H1 (cell line): ENCODE data around the gene SLIT3. TPM values are rescaled to one million over a fixed set of nuclear protein-coding genes. Genes with fewer than 3 reads are reported as not detected.

Experiments
- CTCF ChIA-PET: fragments of 300-600 bp; sonication (Branson Sonifier 250); formaldehyde crosslinking; loops from one replicate; lab custom pipeline; 2021; ENCODE audit not compliant: partially characterized antibody; lab: Charles Lee
- POLR2A ChIA-PET: fragments of 300-600 bp; sonication (Branson Sonifier 250); formaldehyde crosslinking; loops from one replicate; lab custom pipeline; 2021; ENCODE audit warnings: inconsistent platforms; ENCODE audit not compliant: partially characterized antibody; lab: Charles Lee
- DNase-seq, 2 experiments: peaks; one replicate each; pipeline versions ENCODE4 v3.0.0 to v3.0.0-alpha.2; 2010 to 2022; ENCODE audit warnings: low spot score in 2 of 2, low read depth in 1 of 2, mixed read lengths in 1 of 2
- FAIRE-seq: peaks from 2 replicates; lab custom pipeline; 2011; peaks lifted over from hg19 to GRCh38; lab: Jason Lieb, UNC
- H2AFZ ChIP-seq: 2 replicates; pipeline ENCODE4 v1.8.1; 2012; ENCODE audit warnings: low read length, inconsistent platforms
- H2AK5ac ChIP-seq: 2 replicates; pipeline ENCODE4 v1.6.1; 2013; ENCODE audit warnings: low read depth, low read length
- H2BK120ac ChIP-seq: replicated peaks from 2 replicates; pipeline ENCODE3; 2013; ENCODE audit warnings: low read depth, low read length, inconsistent platforms
- H2BK12ac ChIP-seq: 2 replicates; pipeline ENCODE4 v1.6.1; 2013; ENCODE audit warnings: low read depth, low read length
- H2BK15ac ChIP-seq: 2 replicates; pipeline ENCODE4 v1.6.1; 2013; ENCODE audit warnings: low read length
- H2BK20ac ChIP-seq: 2 replicates; pipeline ENCODE4 v1.6.1; 2013; ENCODE audit warnings: low read length
- H2BK5ac ChIP-seq: 2 replicates; pipeline ENCODE4 v1.6.1; 2013; ENCODE audit warnings: low read depth, low read length
- H3K14ac ChIP-seq: 2 replicates; pipeline ENCODE4 v1.6.1; 2013; ENCODE audit warnings: inconsistent platforms; ENCODE audit not compliant: insufficient read length
- H3K18ac ChIP-seq: 2 replicates; pipeline ENCODE4 v1.6.1; 2013; ENCODE audit warnings: low read length; ENCODE audit errors: extremely low read depth
- H3K23ac ChIP-seq: 2 replicates; pipeline ENCODE4 v1.6.1; 2013; ENCODE audit warnings: inconsistent platforms; ENCODE audit not compliant: insufficient read length
- H3K23me2 ChIP-seq: 2 replicates; pipeline ENCODE4 v1.6.1; 2013; ENCODE audit warnings: low read depth, low read length
- H3K27ac ChIP-seq: 2 replicates; pipeline ENCODE4 v1.6.1; 2011; ENCODE audit warnings: low read depth, low read length, inconsistent platforms
- H3K27me3 ChIP-seq, 4 experiments: replicated peaks in 1 of 4; 1 replicate in 1 of 4; 2 replicates in 3 of 4; pipeline versions ENCODE4 v1.6.1 to v1.8.1; 2011 to 2013; ENCODE audit warnings: low read length in 3 of 4, mild to moderate bottlenecking in 3 of 4, inconsistent platforms in 2 of 4, mixed read lengths in 2 of 4, moderate library complexity in 1 of 4; ENCODE audit not compliant: control insufficient read depth in 3 of 4, insufficient read depth in 3 of 4; ENCODE audit errors: extremely low read depth in 1 of 4
- H3K36me3 ChIP-seq, 4 experiments: 2 replicates each; pipeline versions ENCODE4 v1.6.1 to v1.8.1; 2011 to 2013; ENCODE audit warnings: mild to moderate bottlenecking in 4 of 4, low read length in 3 of 4, moderate library complexity in 2 of 4, control low read depth in 1 of 4, inconsistent platforms in 1 of 4; ENCODE audit not compliant: insufficient read depth in 4 of 4, control insufficient read depth in 2 of 4
- H3K4ac ChIP-seq: replicated peaks from 2 replicates; pipeline ENCODE3; 2013; ENCODE audit warnings: low read length, low read depth, mixed read lengths, inconsistent platforms; ENCODE audit not compliant: insufficient read length
- H3K4me1 ChIP-seq, 4 experiments: replicated peaks in 1 of 4; 1 replicate in 1 of 4; 2 replicates in 3 of 4; pipeline versions ENCODE4 v1.6.1 to v1.8.1; 2011 to 2013; ENCODE audit warnings: low read length in 3 of 4, inconsistent platforms in 2 of 4, mixed read lengths in 1 of 4; ENCODE audit not compliant: insufficient read depth in 4 of 4, control insufficient read depth in 3 of 4
- H3K4me2 ChIP-seq, 2 experiments: 2 replicates each; pipeline versions ENCODE4 v1.6.1 to v1.8.1; 2011 to 2013; ENCODE audit warnings: low read depth in 2 of 2, low read length in 2 of 2, control low read depth in 1 of 2, inconsistent platforms in 1 of 2, mild to moderate bottlenecking in 1 of 2; ENCODE audit not compliant: insufficient read depth in 1 of 2
- H3K4me3 ChIP-seq, 4 experiments: fragments of 200-600, 300-600 bp in 1 of 4; sonication (generic), shearing (Covaris generic), sonication (Bioruptor Twin) in 1 of 4; 2 replicates each; pipeline versions ENCODE4 v1.5.1 to v1.8.1; 2011 to 2016; ENCODE audit warnings: low read length in 4 of 4, low read depth in 3 of 4, control low read depth in 2 of 4, inconsistent platforms in 2 of 4, mild to moderate bottlenecking in 2 of 4, mixed read lengths in 1 of 4, moderate library complexity in 1 of 4; ENCODE audit not compliant: insufficient read depth in 2 of 4; ENCODE audit errors: extremely low read depth in 1 of 4
- H3K56ac ChIP-seq: replicated peaks from 2 replicates; pipeline ENCODE3; 2013; ENCODE audit warnings: low read depth, mild to moderate bottlenecking, mixed read lengths, low read length, inconsistent platforms; ENCODE audit not compliant: insufficient read length
- H3K79me1 ChIP-seq: 2 replicates; pipeline ENCODE4 v1.6.1; 2013; ENCODE audit warnings: low read depth, low read length, control low read depth
- H3K79me2 ChIP-seq, 2 experiments: 2 replicates each; pipeline versions ENCODE4 v1.6.1 to v1.8.1; 2012 to 2013; ENCODE audit warnings: low read length in 2 of 2, mild to moderate bottlenecking in 2 of 2, inconsistent platforms in 1 of 2; ENCODE audit not compliant: insufficient read depth in 2 of 2, control insufficient read depth in 1 of 2
- H3K9ac ChIP-seq, 4 experiments: replicated peaks in 1 of 4; 1 replicate in 1 of 4; 2 replicates in 3 of 4; pipeline versions ENCODE4 v1.6.1 to v1.8.1; 2011 to 2013; ENCODE audit warnings: low read depth in 3 of 4, low read length in 3 of 4, control low read depth in 2 of 4, mild to moderate bottlenecking in 2 of 4, moderate library complexity in 2 of 4, inconsistent platforms in 1 of 4; ENCODE audit errors: extremely low read depth in 1 of 4
- H3K9me3 ChIP-seq, 2 experiments: 2 replicates each; pipeline versions ENCODE4 v1.6.1 to v1.8.1; 2012 to 2013; ENCODE audit warnings: mild to moderate bottlenecking in 2 of 2, moderate library complexity in 2 of 2, control low read depth in 1 of 2, inconsistent platforms in 1 of 2, low read depth in 1 of 2, low read length in 1 of 2, mixed read lengths in 1 of 2; ENCODE audit not compliant: insufficient read depth in 2 of 2
- H4K20me1 ChIP-seq, 2 experiments: replicated peaks in 1 of 2; 2 replicates each; pipeline versions ENCODE3 to v1.8.1; 2011 to 2013; ENCODE audit warnings: inconsistent platforms in 2 of 2, low read length in 2 of 2, mild to moderate bottlenecking in 1 of 2; ENCODE audit not compliant: insufficient read depth in 2 of 2, control insufficient read depth in 1 of 2
- H4K5ac ChIP-seq: 2 replicates; pipeline ENCODE4 v1.6.1; 2013; ENCODE audit warnings: low read length, low read depth, mixed read lengths, inconsistent platforms; ENCODE audit not compliant: insufficient read length
- H4K8ac ChIP-seq: 2 replicates; pipeline ENCODE4 v1.8.0; 2013; ENCODE audit warnings: mild to moderate bottlenecking, moderate library complexity, low read length, inconsistent platforms; ENCODE audit not compliant: insufficient read depth; ENCODE audit errors: extremely low read depth
- H4K91ac ChIP-seq: replicated peaks from 2 replicates; pipeline ENCODE3; 2013; ENCODE audit warnings: low read length, mixed read lengths, inconsistent platforms; ENCODE audit not compliant: insufficient read length
- EGR1 ChIP-seq: IDR thresholded peaks from 2 replicates; pipeline ENCODE4 v1.6.1; 2011; ENCODE audit warnings: low read depth, low read length, borderline replicate concordance
- GTF2F1 ChIP-seq: IDR thresholded peaks from 2 replicates; pipeline ENCODE4 v1.6.1; 2012; ENCODE audit warnings: low read depth, low read length, improper control_type of control experiment, borderline replicate concordance
- HDAC2 ChIP-seq, 2 experiments: fragments of 300-600 bp in 1 of 2; sonication (generic) in 1 of 2; IDR thresholded peaks; 2 replicates each; pipeline ENCODE4 v1.6.1; 2011 to 2012; ENCODE audit warnings: low read depth in 2 of 2, low read length in 2 of 2, mild to moderate bottlenecking in 2 of 2, moderate library complexity in 2 of 2, borderline replicate concordance in 1 of 2, inconsistent platforms in 1 of 2
- NANOG ChIP-seq: IDR thresholded peaks from 2 replicates; pipeline ENCODE4 v1.6.1; 2011; ENCODE audit warnings: low read length, low read depth, mild to moderate bottlenecking, inconsistent platforms; ENCODE audit not compliant: insufficient read depth, poor library complexity, severe bottlenecking
- POLR2AphosphoS5 ChIP-seq: IDR thresholded peaks from 2 replicates; pipeline ENCODE4 v1.6.1; 2011; ENCODE audit warnings: low read depth, low read length
- SUZ12 ChIP-seq: fragments of 200-600 bp; sonication (generic); IDR thresholded peaks from 2 replicates; pipeline ENCODE4 v1.6.1; 2012; ENCODE audit warnings: mild to moderate bottlenecking, inconsistent platforms, low read length, moderate library complexity, mixed read lengths
- USF2 ChIP-seq: IDR thresholded peaks from 2 replicates; pipeline ENCODE4 v1.6.1; 2011; ENCODE audit warnings: low read length, improper control_type of control experiment
- polyA plus RNA-seq, 7 experiments: library from polyadenylated mRNA; depleted of rRNA in 3 of 7; stranded (reverse) in 5 of 7; unstranded in 2 of 7; fragments of >200 nt in 5 of 7; fragments of 200-250 nt in 2 of 7; gene quantifications; 1 replicate in 5 of 7; 2 replicates in 1 of 7; 4 replicates in 1 of 7; pipeline versions ENCODE4 v1.2.1 to v1.2.3, GENCODE V29; 2011 to 2013; ENCODE audit warnings: missing spikeins in 2 of 7, mixed read lengths in 2 of 7
- total RNA-seq: library from RNA; stranded (reverse); fragmentation: NEBNext Ultra II Directional; extraction: Animal tissue kit (Norgen Biotek cat#: 25700); gene quantifications from 2 replicates; pipeline ENCODE4 v1.2.1, GENCODE V29; 2021

The SLIT3 gene
- total and polyA plus RNA-seq, 2 of the 8 experiments (the other 6 are each of a cell fraction or from before 2014, with no cell fraction given): 1.1 to 1.2 TPM

DNA sequence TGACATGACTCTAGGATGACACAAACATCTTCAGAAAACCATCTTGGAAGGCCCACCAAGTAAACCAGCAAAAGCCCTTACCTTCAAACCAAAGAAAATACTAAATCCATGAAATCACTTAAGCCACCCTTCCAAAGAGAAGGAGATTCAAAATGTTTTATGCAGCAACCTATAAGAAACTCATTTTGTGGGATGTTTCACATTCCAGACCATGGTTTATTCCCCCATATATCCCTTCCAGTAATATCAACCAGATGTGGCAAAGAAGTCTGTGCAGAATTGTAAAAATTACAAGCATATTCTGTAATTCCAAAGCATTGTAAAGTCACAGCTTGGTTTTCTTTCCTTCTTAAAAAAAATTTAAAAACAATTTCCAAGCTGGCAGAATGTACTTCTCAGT is 117.4 kb downstream of the SLIT3 start:
- peaks cover 0 to 5% (median 0%) of the 10 kb centered on the region in 4 experiments; a peak in 1 of 7 replicates for H3K4me1 ChIP-seq
- FAIRE-seq (no peak), DNase-seq (no peak)
- no peak overlapping the region for H3K4me3 ChIP-seq
- ChIA-PET POLR2A (no interaction called here), CTCF (interaction anchor here (2.0 kb wide), 1 partner anchor 23 kb away, joined by 4 read pairs; no protein-coding TSS in a partner anchor)
- no peak overlapping the region for H3K4me2 ChIP-seq
- H3K27me3 ChIP-seq: no peaks in the 10 kb centered on the region; a peak in 1 of 7 replicates
- no peak overlapping the region for H3K9ac ChIP-seq
- no peaks in the 10 kb centered on the region for H3K9me3 ChIP-seq
- TF ChIP-seq USF2 (no peak), POLR2AphosphoS5 (no peak), NANOG (no peak), GTF2F1 (no peak), SUZ12 (no peak), HDAC2 (IDR thresholded peaks at IDR 0.05; ENCODE audit: borderline replicate concordance in 1 of 2, low read depth in 2 of 2, low read length in 2 of 2) (no peak), EGR1 (no peak)
- H4K91ac ChIP-seq: no peak overlapping the region
- H2AFZ ChIP-seq: no peak overlapping the region
- no peak overlapping the region for H3K23ac ChIP-seq
- H3K56ac ChIP-seq: no peak overlapping the region
- H3K36me3 ChIP-seq: no peaks in the 10 kb centered on the region
- H2BK12ac ChIP-seq: no peak overlapping the region
- no peaks in the 10 kb centered on the region for H3K79me1 ChIP-seq
- H3K4ac ChIP-seq: no peak overlapping the region
- H4K5ac ChIP-seq: no peak overlapping the region
- H4K8ac ChIP-seq: no peak overlapping the region
- H2BK5ac ChIP-seq: no peak overlapping the region
- H2AK5ac ChIP-seq: no peak overlapping the region
- no peaks in the 10 kb centered on the region for H3K23me2 ChIP-seq
- H3K18ac ChIP-seq: no peak overlapping the region
- H3K27ac ChIP-seq: no peak overlapping the region
- no peak overlapping the region for H2BK120ac ChIP-seq
- no peaks in the 10 kb centered on the region for H4K20me1 ChIP-seq
- H3K14ac ChIP-seq: no peak overlapping the region
- H2BK20ac ChIP-seq: no peak overlapping the region
- H3K79me2 ChIP-seq: no peaks in the 10 kb centered on the region
- no peak overlapping the region for H2BK15ac ChIP-seq
